Loucy (cell line): ENCODE results near the gene ING5.

Source experiments
- CTCF ChIP-seq: fragments of 200-600 bp; sonication (generic); conservative IDR thresholded peaks from 2 replicates; pipeline ENCODE4 v1.5.1; 2014; ENCODE audit warnings: mild to moderate bottlenecking, antibody characterized with exemption, low read length
- EZH2phosphoT487 ChIP-seq: fragments of 200-600 bp; IDR thresholded peaks from 2 replicates; pipeline ENCODE4 v1.6.1; 2018; ENCODE audit warnings: antibody characterized with exemption, mild to moderate bottlenecking, moderate library complexity, borderline replicate concordance

GRCh38 chr2:241752253-241752652 is 50.4 kb downstream of the ING5 start:
- TF ChIP-seq EZH2phosphoT487 = no peak
- TF ChIP-seq CTCF = no peak
